HG02943 (cell line): ENCODE results near the gene SHOX.
"Not testable (repeated sequence)": the region's sequence is repeated elsewhere in the genome, so short reads cannot be mapped to it uniquely, and the experiment has no call there.

Experiments
- ATAC-seq: cut with Tn5 transposase; IDR thresholded peaks from one replicate; pipeline ENCODE4 v1.9.1; 2021; ENCODE audit warnings: mild to moderate bottlenecking, low read depth, moderate library complexity; ENCODE audit not compliant: unreplicated experiment

The SHOX gene

DNA sequence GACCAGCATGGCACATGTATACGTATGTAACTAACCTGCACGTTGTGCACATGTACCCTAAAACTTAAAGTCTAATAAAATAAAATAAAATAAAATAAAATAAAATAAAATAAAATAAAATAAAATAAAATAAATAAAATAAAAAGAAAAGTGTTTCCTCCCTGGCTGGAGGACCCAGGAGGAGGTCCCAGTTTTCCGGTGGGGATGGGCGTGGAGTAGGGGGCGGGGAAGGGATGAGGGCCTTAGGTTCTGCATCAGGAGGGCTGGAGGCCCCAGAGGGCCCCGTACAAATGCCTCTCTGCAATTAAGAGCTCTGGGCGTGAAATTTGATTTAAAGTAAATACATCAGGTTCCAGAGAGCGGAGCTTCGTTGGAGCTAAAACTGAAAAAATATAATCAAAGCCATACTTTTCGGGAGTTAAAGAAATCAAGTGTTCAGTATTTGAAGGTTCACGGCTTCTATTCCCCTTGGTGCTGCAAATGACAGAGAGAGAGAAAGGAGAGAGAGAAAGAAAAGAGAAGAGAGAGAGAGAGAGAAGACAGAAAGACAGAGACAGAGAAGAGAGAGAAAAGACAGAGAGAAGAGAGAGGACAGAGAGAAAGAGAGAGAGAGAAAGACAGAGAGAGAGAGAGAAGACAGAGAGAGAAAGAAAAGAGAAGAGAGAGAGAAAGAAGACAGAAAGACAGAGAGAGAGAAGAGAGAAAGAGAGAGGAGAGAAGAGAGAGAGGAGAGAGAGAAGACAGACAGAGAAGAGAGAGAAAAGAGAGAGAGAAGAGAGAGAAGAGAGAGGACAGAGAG is 8.7 kb upstream of the SHOX start:
- ATAC-seq = no peak

GRCh38 chrX:622802-623201 is 7.8 kb upstream of the SHOX start:
- ATAC-seq = not testable (repeated sequence)

DNA sequence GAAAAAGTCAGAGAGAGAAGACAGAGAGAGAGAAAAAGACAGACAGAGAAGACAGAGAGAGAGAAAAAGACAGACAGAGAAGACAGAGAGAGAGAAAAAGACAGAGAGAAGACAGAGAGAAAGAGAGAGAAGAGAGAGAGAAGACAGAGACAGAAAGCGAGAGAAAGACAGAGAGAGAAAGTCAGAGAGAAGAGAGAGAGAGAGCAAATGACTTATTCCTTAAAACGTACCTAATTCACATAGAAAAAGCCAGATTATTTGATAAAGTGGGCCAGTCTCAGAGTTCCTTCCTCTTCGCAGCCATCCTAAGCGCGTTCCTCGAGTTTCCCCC is 7.4 kb upstream of the SHOX start:
- ATAC-seq = no peak

- ATAC-seq = no peak
These were observed 6.8 kb upstream of the SHOX start for GRCh38 chrX:623599-624315.

DNA sequence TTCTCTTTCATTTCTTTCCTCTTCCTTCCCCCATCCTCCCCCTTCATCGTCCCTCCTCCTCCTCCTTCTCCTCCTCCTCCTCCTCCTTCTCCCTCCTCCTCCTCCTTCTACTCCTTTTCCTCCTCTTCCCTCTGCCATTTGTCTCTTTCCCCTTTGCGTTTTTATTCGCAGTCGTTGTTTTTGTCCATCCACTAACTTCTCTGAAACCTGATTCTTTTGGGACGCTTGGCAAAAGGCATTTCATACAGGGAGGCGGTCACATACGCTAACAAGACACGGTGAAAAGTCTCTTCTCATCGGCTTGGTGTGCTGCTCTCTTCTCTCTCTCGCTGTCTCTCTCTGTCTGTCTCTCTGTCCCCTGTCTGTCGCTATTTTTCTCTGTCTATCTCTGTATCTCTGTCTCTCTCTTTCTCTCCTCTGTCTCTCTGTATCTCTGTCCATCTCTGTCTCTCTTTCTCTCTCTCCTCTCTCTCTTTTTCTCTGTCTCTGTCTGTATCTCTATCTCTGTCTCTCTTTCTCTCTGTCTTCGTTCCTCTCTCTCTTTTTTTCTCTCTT is 5.4 kb upstream of the SHOX start:
- ATAC-seq = no peak

GRCh38 chrX:626047-626446 is 4.5 kb upstream of the SHOX start:
- not testable (repeated sequence) for ATAC-seq

- no peak for ATAC-seq
These were observed 3.7 kb upstream of the SHOX start for GRCh38 chrX:626745-627509.

DNA sequence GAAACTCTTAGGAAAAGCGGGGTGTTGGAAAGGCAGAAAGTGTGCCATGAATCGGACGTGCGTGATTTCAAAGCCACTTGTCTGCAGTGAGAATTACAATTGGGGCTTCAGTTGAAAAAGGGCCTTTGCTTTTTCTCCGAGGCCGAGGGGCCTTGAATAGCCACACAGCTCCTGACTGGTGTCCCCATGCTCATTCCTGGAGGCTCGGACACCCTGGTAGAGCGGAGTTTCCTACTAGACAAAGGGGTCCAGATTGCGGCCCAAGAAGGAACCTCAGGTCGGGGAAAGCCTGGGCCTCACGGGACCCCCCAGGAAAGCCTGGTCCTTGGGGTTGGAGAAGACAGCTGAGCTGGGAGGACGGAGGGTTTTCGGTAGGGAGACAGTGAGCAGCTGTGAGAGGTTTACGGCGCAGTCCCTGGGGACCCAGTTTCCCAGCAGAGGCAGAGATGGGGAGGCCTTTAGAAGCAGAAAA is 3.0 kb upstream of the SHOX start:
- no peak for ATAC-seq

GRCh38 chrX:627995-628394 is 2.6 kb upstream of the SHOX start:
- ATAC-seq = no peak

GRCh38 chrX:629230-630006 is 1.2 kb upstream of the SHOX start:
- ATAC-seq = no peak

DNA sequence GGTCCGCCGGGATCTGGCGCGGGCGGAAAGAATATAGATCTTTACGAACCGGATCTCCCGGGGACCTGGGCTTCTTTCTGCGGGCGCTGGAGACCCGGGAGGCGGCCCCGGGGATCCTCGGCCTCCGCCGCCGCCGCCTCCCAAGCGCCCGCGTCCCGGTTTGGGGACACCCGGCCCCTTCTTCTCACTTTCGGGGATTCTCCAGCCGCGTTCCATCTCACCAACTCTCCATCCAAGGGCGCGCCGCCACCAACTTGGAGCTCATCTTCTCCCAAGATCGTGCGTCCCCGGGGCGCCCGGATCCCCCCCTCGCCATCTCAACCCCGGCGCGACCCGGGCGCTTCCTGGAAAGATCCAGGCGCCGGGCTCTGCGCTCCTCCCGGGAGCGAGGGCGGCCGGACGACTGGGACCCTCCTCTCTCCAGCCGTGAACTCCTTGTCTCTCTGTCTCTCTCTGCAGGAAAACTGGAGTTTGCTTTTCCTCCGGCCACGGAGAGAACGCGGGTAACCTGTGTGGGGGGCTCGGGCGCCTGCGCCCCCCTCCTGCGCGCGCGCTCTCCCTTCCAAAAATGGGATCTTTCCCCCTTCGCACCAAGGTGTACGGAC is 482 bp upstream of the SHOX start:
- ATAC-seq = no peak

GRCh38 chrX:631802-632365 is 1.3 kb downstream of the SHOX start:
- ATAC-seq = no peak

DNA sequence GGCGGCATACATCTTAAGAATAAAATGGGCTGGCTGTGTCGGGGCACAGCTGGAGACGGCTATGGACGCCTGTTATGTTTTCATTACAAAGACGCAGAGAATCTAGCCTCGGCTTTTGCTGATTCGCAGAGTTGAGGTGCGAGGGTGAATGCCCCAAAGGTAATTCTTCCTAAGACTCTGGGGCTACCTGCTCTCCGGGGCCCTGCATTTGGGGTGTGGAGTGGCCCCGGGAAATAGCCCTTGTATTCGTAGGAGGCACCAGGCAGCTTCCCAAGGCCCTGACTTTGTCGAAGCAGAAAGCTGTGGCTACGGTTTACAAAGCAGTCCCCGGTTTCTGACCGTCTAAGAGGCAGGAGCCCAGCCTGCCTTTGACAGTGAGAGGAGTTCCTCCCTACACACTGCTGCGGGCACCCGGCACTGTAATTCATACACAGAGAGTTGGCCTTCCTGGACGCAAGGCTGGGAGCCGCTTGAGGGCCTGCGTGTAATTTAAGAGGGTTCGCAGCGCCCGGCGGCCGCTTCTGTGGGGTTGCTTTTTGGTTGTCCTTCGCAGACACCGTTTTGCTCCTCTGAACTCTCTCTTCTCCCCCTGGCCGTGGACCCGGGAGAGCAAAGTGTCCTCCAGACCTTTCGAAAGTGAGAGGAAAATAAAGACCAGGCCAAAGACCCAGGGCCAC is 1.9 kb downstream of the SHOX start:
- no peak for ATAC-seq

GRCh38 chrX:633043-633984 is 2.7 kb downstream of the SHOX start:
- ATAC-seq = no peak

DNA sequence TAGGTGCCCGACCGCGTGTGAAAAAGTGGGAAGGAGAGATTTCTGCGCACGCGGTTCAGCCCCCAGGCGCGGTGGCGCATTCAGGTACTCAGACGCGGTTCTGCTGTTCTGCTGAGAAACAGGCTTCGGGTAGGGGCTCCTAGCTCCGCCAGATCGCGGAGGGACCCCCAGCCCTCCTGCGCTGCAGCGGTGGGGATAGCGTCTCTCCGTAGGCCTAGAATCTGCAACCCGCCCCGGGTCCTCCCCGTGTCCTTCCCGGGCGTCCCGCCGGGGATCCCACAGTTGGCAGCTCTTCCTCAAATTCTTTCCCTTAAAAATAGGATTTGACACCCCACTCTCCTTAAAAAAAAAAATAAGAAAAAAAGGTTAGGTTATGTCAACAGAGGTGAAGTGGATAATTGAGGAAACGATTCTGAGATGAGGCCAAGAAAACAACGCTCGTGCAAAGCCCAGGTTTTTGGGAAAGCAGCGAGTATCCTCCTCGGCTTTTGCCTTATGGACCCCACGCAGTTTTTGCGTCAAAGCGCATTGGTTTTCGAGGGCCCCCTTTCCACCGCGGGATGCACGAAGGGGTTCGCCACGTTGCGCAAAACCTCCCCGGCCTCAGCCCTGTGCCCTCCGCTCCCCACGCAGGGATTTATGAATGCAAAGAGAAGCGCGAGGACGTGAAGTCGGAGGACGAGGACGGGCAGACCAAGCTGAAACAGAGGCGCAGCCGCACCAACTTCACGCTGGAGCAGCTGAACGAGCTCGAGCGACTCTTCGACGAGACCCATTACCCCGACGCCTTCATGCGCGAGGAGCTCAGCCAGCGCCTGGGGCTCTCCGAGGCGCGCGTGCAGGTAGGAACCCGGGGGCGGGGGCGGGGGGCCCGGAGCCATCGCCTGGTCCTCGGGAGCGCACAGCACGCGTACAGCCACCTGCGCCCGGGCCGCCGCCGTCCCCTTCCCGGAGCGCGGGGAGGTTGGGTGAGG is 3.7 kb downstream of the SHOX start:
- no peak for ATAC-seq

- ATAC-seq = no peak
These were observed 5.0 kb downstream of the SHOX start for GRCh38 chrX:635428-636090.
